H9 (cell line): ENCODE data around the gene GMEB1. TPM values are rescaled to one million over a fixed set of nuclear protein-coding genes. Genes with fewer than 3 reads are reported as not detected.

Experiments
- DNase-seq: peaks from one replicate; pipeline ENCODE4 v3.0.0-alpha.2; 2017
- H2AFZ ChIP-seq: one replicate; pipeline ENCODE4 v1.6.1; 2013; ENCODE audit warnings: mild to moderate bottlenecking, low read length, control low read depth, moderate library complexity
- H2AK5ac ChIP-seq: 2 replicates; pipeline ENCODE4 v1.6.1; 2013; ENCODE audit warnings: low read length, control low read depth, mixed read lengths; ENCODE audit not compliant: insufficient read length
- H2BK120ac ChIP-seq: one replicate; pipeline ENCODE4 v1.6.1; 2013; ENCODE audit warnings: low read depth, mild to moderate bottlenecking, low read length, control low read depth, inconsistent platforms; ENCODE audit not compliant: poor library complexity, severe bottlenecking
- H2BK12ac ChIP-seq: 2 replicates; pipeline ENCODE4 v1.6.1; 2013; ENCODE audit warnings: low read length, control low read depth, mixed read lengths, low read depth; ENCODE audit not compliant: insufficient read length
- H2BK15ac ChIP-seq: 2 replicates; pipeline ENCODE4 v1.6.1; 2013; ENCODE audit warnings: low read depth, low read length, control low read depth
- H2BK20ac ChIP-seq: one replicate; pipeline ENCODE4 v1.6.1; 2013; ENCODE audit warnings: low read depth, mild to moderate bottlenecking, low read length, control low read depth, inconsistent platforms; ENCODE audit not compliant: poor library complexity, severe bottlenecking
- H2BK5ac ChIP-seq: 2 replicates; pipeline ENCODE4 v1.6.1; 2013; ENCODE audit warnings: low read length, control low read depth, mixed read lengths; ENCODE audit not compliant: insufficient read length
- H3K14ac ChIP-seq: 2 replicates; pipeline ENCODE4 v1.6.1; 2013; ENCODE audit warnings: low read length, control low read depth; ENCODE audit not compliant: insufficient read depth
- H3K18ac ChIP-seq: 2 replicates; pipeline ENCODE4 v1.6.1; 2013; ENCODE audit warnings: low read depth, mild to moderate bottlenecking, mixed read lengths, low read length, control low read depth; ENCODE audit not compliant: insufficient read length
- H3K23ac ChIP-seq: 2 replicates; pipeline ENCODE4 v1.6.1; 2013; ENCODE audit warnings: low read length, control low read depth, mixed read lengths, low read depth; ENCODE audit not compliant: insufficient read length
- H3K23me2 ChIP-seq: 2 replicates; pipeline ENCODE4 v1.6.1; 2013; ENCODE audit warnings: low read depth, mild to moderate bottlenecking, mixed read lengths, low read length, control low read depth; ENCODE audit not compliant: insufficient read length, poor library complexity, severe bottlenecking
- H3K27ac ChIP-seq: 2 replicates; pipeline ENCODE4 v1.5.1; 2013; ENCODE audit warnings: low read length, control low read depth, mixed read lengths, low read depth; ENCODE audit not compliant: insufficient read length
- H3K27me3 ChIP-seq: 2 replicates; pipeline ENCODE4 v1.6.1; 2013; ENCODE audit warnings: low read length, control low read depth, inconsistent platforms; ENCODE audit not compliant: insufficient read depth
- H3K4ac ChIP-seq: 2 replicates; pipeline ENCODE4 v1.6.1; 2013; ENCODE audit warnings: low read depth, mild to moderate bottlenecking, control low read depth, inconsistent platforms, low read length, moderate library complexity
- H3K4me1 ChIP-seq: 2 replicates; pipeline ENCODE4 v1.6.1; 2013; ENCODE audit warnings: low read length, control low read depth, inconsistent platforms; ENCODE audit not compliant: insufficient read depth
- H3K4me2 ChIP-seq: 2 replicates; pipeline ENCODE4 v1.6.1; 2013; ENCODE audit warnings: low read length, control low read depth, mixed read lengths; ENCODE audit not compliant: insufficient read length, insufficient read depth
- H3K56ac ChIP-seq: 2 replicates; pipeline ENCODE4 v1.6.1; 2013; ENCODE audit warnings: low read depth, mild to moderate bottlenecking, mixed read lengths, low read length, control low read depth; ENCODE audit not compliant: insufficient read length
- H3K79me1 ChIP-seq: 2 replicates; pipeline ENCODE4 v1.6.1; 2013; ENCODE audit warnings: low read depth, mild to moderate bottlenecking, moderate library complexity, low read length, control low read depth, inconsistent platforms; ENCODE audit not compliant: insufficient read depth, poor library complexity, severe bottlenecking
- H3K79me2 ChIP-seq: 2 replicates; pipeline ENCODE4 v1.6.1; 2013; ENCODE audit warnings: low read length, control low read depth, inconsistent platforms; ENCODE audit not compliant: insufficient read depth
- H3K9ac ChIP-seq: 2 replicates; pipeline ENCODE4 v1.6.1; 2013; ENCODE audit warnings: low read length, control low read depth, mixed read lengths; ENCODE audit not compliant: insufficient read length; ENCODE audit errors: extremely low read depth
- H3K9me3 ChIP-seq: one replicate; pipeline ENCODE4 v1.6.1; 2013; ENCODE audit warnings: low read depth, low read length, inconsistent platforms; ENCODE audit not compliant: control insufficient read depth
- H3T11ph ChIP-seq: one replicate; pipeline ENCODE4 v1.6.1; 2013; ENCODE audit warnings: mild to moderate bottlenecking, low read length, control low read depth, inconsistent platforms
- H4K20me1 ChIP-seq: one replicate; pipeline ENCODE4 v1.6.1; 2013; ENCODE audit not compliant: control insufficient read depth, insufficient read length, insufficient read depth
- H4K5ac ChIP-seq: 2 replicates; pipeline ENCODE4 v1.6.1; 2013; ENCODE audit warnings: low read depth, mild to moderate bottlenecking, mixed read lengths, low read length, control low read depth; ENCODE audit not compliant: insufficient read length
- H4K8ac ChIP-seq: replicated peaks from 2 replicates; pipeline ENCODE4 v1.6.1; 2013; ENCODE audit warnings: low read length, control low read depth, mixed read lengths, low read depth; ENCODE audit not compliant: insufficient read length
- H4K91ac ChIP-seq: 2 replicates; pipeline ENCODE4 v1.6.1; 2013; ENCODE audit warnings: low read depth, mild to moderate bottlenecking, moderate library complexity, mixed read lengths, low read length, control low read depth; ENCODE audit not compliant: insufficient read length
- H3K27ac Mint-ChIP-seq, 3 experiments: 2 replicates in 2 of 3; 3 replicates in 1 of 3; pipeline ENCODE4 v1.8.0; 2020 to 2021; ENCODE audit warnings: mixed read lengths in 3 of 3, mild to moderate bottlenecking in 1 of 3, moderate library complexity in 1 of 3
- H3K27me3 Mint-ChIP-seq: 2 replicates; pipeline ENCODE4 v1.8.0; 2021; ENCODE audit warnings: low read depth, mild to moderate bottlenecking, moderate library complexity, mixed read lengths
- H3K36me3 Mint-ChIP-seq, 3 experiments: 2 replicates in 2 of 3; 3 replicates in 1 of 3; pipeline ENCODE4 v1.8.0; 2020 to 2021; ENCODE audit warnings: low read depth in 3 of 3, mixed read lengths in 3 of 3; ENCODE audit not compliant: insufficient read depth in 1 of 3
- H3K4me1 Mint-ChIP-seq, 2 experiments: 2 replicates each; pipeline ENCODE4 v1.8.0; 2020; ENCODE audit warnings: mixed read lengths in 2 of 2
- H3K4me3 Mint-ChIP-seq, 2 experiments: 2 replicates in 1 of 2; 3 replicates in 1 of 2; pipeline ENCODE4 v1.8.0; 2020 to 2021; ENCODE audit warnings: mild to moderate bottlenecking in 2 of 2, mixed read lengths in 2 of 2, moderate library complexity in 1 of 2
- H3K9me3 Mint-ChIP-seq, 2 experiments: 2 replicates in 1 of 2; 3 replicates in 1 of 2; pipeline ENCODE4 v1.8.0; 2020; ENCODE audit warnings: mild to moderate bottlenecking in 2 of 2, mixed read lengths in 2 of 2, moderate library complexity in 1 of 2
- WGBS: extraction: QIAGEN DNeasy Blood & Tissue Kit; methylation state at CpG from one replicate; pipeline ENCODE4 v1.1.7; 2013; ENCODE audit warnings: missing lambda C conversion rate, low lambda C conversion rate, mixed read lengths; ENCODE audit not compliant: insufficient read length; ENCODE audit errors: extremely low coverage; 5-methylcytosine and 5-hydroxymethylcytosine counted together
- total RNA-seq: library from RNA; stranded (reverse); gene quantifications from 2 replicates; pipeline ENCODE4 v1.2.1, GENCODE V29; 2021
- TF ChIP-seq, protein P1 (sequence below): fragments of 200-600 bp; sonication (generic); conservative IDR thresholded peaks from 3 replicates; pipeline ENCODE4 v1.8.0; 2021; ENCODE audit warnings: antibody characterized with exemption, mild to moderate bottlenecking

Gene GMEB1
- total RNA-seq, 1 experiment from 2014 or later = 17.0 TPM

DNA sequence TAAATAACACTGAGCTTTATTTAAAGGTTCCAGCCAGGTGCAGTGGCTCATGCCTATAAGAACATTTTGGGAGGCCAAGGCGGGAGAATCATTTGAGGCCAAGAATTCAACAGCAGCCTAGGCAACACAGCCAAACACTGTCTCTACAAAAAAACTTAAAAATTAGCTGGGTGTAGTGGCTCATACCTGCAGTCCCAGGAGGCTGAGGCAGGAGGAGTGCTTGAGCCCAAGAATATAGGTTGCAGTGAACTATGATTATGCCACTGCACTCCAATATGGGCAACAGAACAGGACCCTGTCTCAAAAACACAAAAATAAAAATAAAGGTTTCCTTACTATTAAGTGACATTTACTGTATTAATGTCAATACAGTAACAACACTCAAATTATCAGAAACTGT, 27.8 kb upstream of the GMEB1 start:
- TF ChIP-seq, protein P1, sequence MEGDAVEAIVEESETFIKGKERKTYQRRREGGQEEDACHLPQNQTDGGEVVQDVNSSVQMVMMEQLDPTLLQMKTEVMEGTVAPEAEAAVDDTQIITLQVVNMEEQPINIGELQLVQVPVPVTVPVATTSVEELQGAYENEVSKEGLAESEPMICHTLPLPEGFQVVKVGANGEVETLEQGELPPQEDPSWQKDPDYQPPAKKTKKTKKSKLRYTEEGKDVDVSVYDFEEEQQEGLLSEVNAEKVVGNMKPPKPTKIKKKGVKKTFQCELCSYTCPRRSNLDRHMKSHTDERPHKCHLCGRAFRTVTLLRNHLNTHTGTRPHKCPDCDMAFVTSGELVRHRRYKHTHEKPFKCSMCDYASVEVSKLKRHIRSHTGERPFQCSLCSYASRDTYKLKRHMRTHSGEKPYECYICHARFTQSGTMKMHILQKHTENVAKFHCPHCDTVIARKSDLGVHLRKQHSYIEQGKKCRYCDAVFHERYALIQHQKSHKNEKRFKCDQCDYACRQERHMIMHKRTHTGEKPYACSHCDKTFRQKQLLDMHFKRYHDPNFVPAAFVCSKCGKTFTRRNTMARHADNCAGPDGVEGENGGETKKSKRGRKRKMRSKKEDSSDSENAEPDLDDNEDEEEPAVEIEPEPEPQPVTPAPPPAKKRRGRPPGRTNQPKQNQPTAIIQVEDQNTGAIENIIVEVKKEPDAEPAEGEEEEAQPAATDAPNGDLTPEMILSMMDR = peak; percentile 49
- Mint-ChIP-seq H3K9me3 (no peaks in the 10 kb centered on the region; a peak in 1 of 5 replicates), H3K4me1 (peaks cover 13 to 23% of the 10 kb centered on the region in 2 experiments), H3K27ac (no peak overlapping the region), H3K4me3 (peak overlapping the region; percentile 98 to 99; a peak in 2 of 5 replicates), H3K27me3 (no peaks in the 10 kb centered on the region), H3K36me3 (peaks cover 0 to 4% (median 0%) of the 10 kb centered on the region in 3 experiments; a peak in 1 of 7 replicates)
- Histone ChIP-seq H3K9me3 (no peaks in the 10 kb centered on the region), H2AFZ (no peak overlapping the region), H4K8ac (no peak overlapping the region), H2BK15ac (no peak overlapping the region), H3T11ph (no peak overlapping the region), H3K9ac (no peak overlapping the region), H4K20me1 (no peaks in the 10 kb centered on the region), H2BK20ac (no peak overlapping the region), H2BK12ac (no peak overlapping the region), H4K91ac (no peak overlapping the region), H3K27me3 (no peaks in the 10 kb centered on the region), H3K56ac (no peak overlapping the region), H3K79me2 (no peaks in the 10 kb centered on the region; the same call in 1 of the 2 replicates), H3K23ac (no peak overlapping the region), H3K23me2 (peaks cover 15% of the 10 kb centered on the region), H3K18ac (no peak overlapping the region), H2BK120ac (no peak overlapping the region), H3K4me2 (no peak overlapping the region), H2BK5ac (no peak overlapping the region), H3K79me1 (no peaks in the 10 kb centered on the region), H3K4me1 (no peaks in the 10 kb centered on the region; the same call in 1 of the 2 replicates), H3K27ac (no peak overlapping the region), H2AK5ac (no peak overlapping the region), H3K4ac (no peak overlapping the region), H3K14ac (no peak overlapping the region), H4K5ac (no peak overlapping the region)
- no peak for DNase-seq
- no CpG with 5 or more reads among the region's 1 CpG for WGBS
